Stomach smooth muscle (tissue), 2 donors: Measurements from ENCODE around the gene RSAD1.

Source experiments
- H3K27ac ChIP-seq: one replicate; pipeline ENCODE4 v1.7.0; 2013; ENCODE audit warnings: mild to moderate bottlenecking, low read length, inconsistent platforms
- H3K27me3 ChIP-seq, 2 donors: one replicate each; pipeline ENCODE4 v1.7.0; 2013; ENCODE audit warnings: low read length in 2 of 2; ENCODE audit not compliant: insufficient read depth in 2 of 2, control insufficient read depth in 1 of 2
- H3K36me3 ChIP-seq, 2 donors: one replicate each; pipeline ENCODE4 v1.7.0; 2013; ENCODE audit warnings: low read length in 2 of 2; ENCODE audit not compliant: control insufficient read depth in 2 of 2, insufficient read depth in 2 of 2
- H3K4me1 ChIP-seq: one replicate; pipeline ENCODE4 v1.7.0; 2013; ENCODE audit warnings: low read length; ENCODE audit not compliant: control insufficient read depth, insufficient read depth
- H3K4me3 ChIP-seq, 2 donors: one replicate each; pipeline ENCODE4 v1.7.0; 2013; ENCODE audit warnings: low read length in 2 of 2
- H3K9ac ChIP-seq, 2 donors: one replicate each; pipeline ENCODE4 v1.7.0; 2013; ENCODE audit warnings: low read length in 2 of 2, mild to moderate bottlenecking in 1 of 2
- H3K9me3 ChIP-seq, 2 donors: one replicate each; pipeline ENCODE4 v1.7.0; 2013; ENCODE audit warnings: low read length in 2 of 2; ENCODE audit not compliant: control insufficient read depth in 2 of 2
- donor health status: healthy.
- donor health status: Pancreatic carcinoma.

Gene RSAD1

GRCh38 chr17:50444841-50445715, 33.6 kb upstream of the RSAD1 start:
- peaks cover 0 to 2% of the 10 kb centered on the region in 2 donors for H3K36me3 ChIP-seq
- H3K4me1 ChIP-seq, result no peaks in the 10 kb centered on the region
- no peaks in the 10 kb centered on the region for H3K27me3 ChIP-seq
- H3K27ac ChIP-seq, result no peak overlapping the region
- no peak overlapping the region for H3K9ac ChIP-seq
- no peaks in the 10 kb centered on the region for H3K9me3 ChIP-seq
- H3K4me3 ChIP-seq, result no peak overlapping the region

GRCh38 chr17:50445730-50446325, 32.8 kb upstream of the RSAD1 start:
- Histone ChIP-seq H3K4me1 (no peaks in the 10 kb centered on the region), H3K36me3 (peaks cover 0 to 2% of the 10 kb centered on the region in 2 donors), H3K4me3 (no peak overlapping the region), H3K27ac (no peak overlapping the region), H3K27me3 (no peaks in the 10 kb centered on the region), H3K9ac (no peak overlapping the region), H3K9me3 (no peaks in the 10 kb centered on the region)

GRCh38 chr17:50447870-50448595, 30.6 kb upstream of the RSAD1 start:
- H3K36me3 ChIP-seq, result no peaks in the 10 kb centered on the region
- no peaks in the 10 kb centered on the region for H3K9me3 ChIP-seq
- H3K27me3 ChIP-seq, result no peaks in the 10 kb centered on the region
- H3K9ac ChIP-seq, result no peak overlapping the region
- H3K4me3 ChIP-seq, result no peak overlapping the region
- H3K27ac ChIP-seq, result no peak overlapping the region
- H3K4me1 ChIP-seq, result no peaks in the 10 kb centered on the region

GRCh38 chr17:50448643-50449042, 30.0 kb upstream of the RSAD1 start:
- Histone ChIP-seq H3K9me3 (no peaks in the 10 kb centered on the region), H3K4me1 (no peaks in the 10 kb centered on the region), H3K27ac (no peak overlapping the region), H3K27me3 (no peaks in the 10 kb centered on the region), H3K36me3 (no peaks in the 10 kb centered on the region), H3K9ac (no peak overlapping the region), H3K4me3 (no peak overlapping the region)

- Histone ChIP-seq H3K27me3 (no peaks in the 10 kb centered on the region), H3K4me1 (no peaks in the 10 kb centered on the region), H3K9ac (no peak overlapping the region), H3K4me3 (no peak overlapping the region), H3K9me3 (no peaks in the 10 kb centered on the region), H3K27ac (no peak overlapping the region), H3K36me3 (peaks cover 0 to 3% of the 10 kb centered on the region in 2 donors)
Measured at GRCh38 chr17:50451943-50452629, 26.6 kb upstream of the RSAD1 start.

- H3K9me3 ChIP-seq, result no peaks in the 10 kb centered on the region
- no peak overlapping the region for H3K27ac ChIP-seq
- no peak overlapping the region for H3K9ac ChIP-seq
- no peaks in the 10 kb centered on the region for H3K27me3 ChIP-seq
- no peaks in the 10 kb centered on the region for H3K4me1 ChIP-seq
- H3K36me3 ChIP-seq, result peaks cover 0 to 3% of the 10 kb centered on the region in 2 donors
- H3K4me3 ChIP-seq, result no peak overlapping the region
Measured at GRCh38 chr17:50452630-50453300, 25.9 kb upstream of the RSAD1 start.

GRCh38 chr17:50453901-50454300, 24.8 kb upstream of the RSAD1 start:
- no peak overlapping the region for H3K27ac ChIP-seq
- H3K9ac ChIP-seq, result no peak overlapping the region
- no peaks in the 10 kb centered on the region for H3K9me3 ChIP-seq
- no peaks in the 10 kb centered on the region for H3K4me1 ChIP-seq
- no peaks in the 10 kb centered on the region for H3K27me3 ChIP-seq
- no peak overlapping the region for H3K4me3 ChIP-seq
- peaks cover 0 to 3% of the 10 kb centered on the region in 2 donors for H3K36me3 ChIP-seq

- no peaks in the 10 kb centered on the region for H3K27me3 ChIP-seq
- H3K4me1 ChIP-seq, result no peaks in the 10 kb centered on the region
- H3K27ac ChIP-seq, result no peak overlapping the region
- no peaks in the 10 kb centered on the region for H3K9me3 ChIP-seq
- no peak overlapping the region for H3K9ac ChIP-seq
- H3K36me3 ChIP-seq, result peaks cover 0 to 3% of the 10 kb centered on the region in 2 donors
- H3K4me3 ChIP-seq, result no peak overlapping the region
Measured at GRCh38 chr17:50457621-50458020, 21.0 kb upstream of the RSAD1 start.

- Histone ChIP-seq H3K9ac (no peak overlapping the region), H3K36me3 (peaks cover 0 to 3% of the 10 kb centered on the region in 2 donors), H3K4me1 (no peaks in the 10 kb centered on the region), H3K9me3 (no peaks in the 10 kb centered on the region), H3K27me3 (no peaks in the 10 kb centered on the region), H3K4me3 (no peak overlapping the region), H3K27ac (no peak overlapping the region)
Measured at GRCh38 chr17:50458270-50458669, 20.4 kb upstream of the RSAD1 start.
